Activated T-cell treated with anti-CD3 and anti-CD28 coated beads for 1 hour (primary cell): ENCODE measurements around the gene HS3ST6.
"Not testable (repeated sequence)": the region's sequence is repeated elsewhere in the genome, so short reads cannot be mapped to it uniquely, and the experiment has no call there.

Experiments used
- DNase-seq: peaks from one replicate; pipeline ENCODE4 v3.0.0-alpha.2; 2020; ENCODE audit warnings: low read depth

HS3ST6 gene

DNA sequence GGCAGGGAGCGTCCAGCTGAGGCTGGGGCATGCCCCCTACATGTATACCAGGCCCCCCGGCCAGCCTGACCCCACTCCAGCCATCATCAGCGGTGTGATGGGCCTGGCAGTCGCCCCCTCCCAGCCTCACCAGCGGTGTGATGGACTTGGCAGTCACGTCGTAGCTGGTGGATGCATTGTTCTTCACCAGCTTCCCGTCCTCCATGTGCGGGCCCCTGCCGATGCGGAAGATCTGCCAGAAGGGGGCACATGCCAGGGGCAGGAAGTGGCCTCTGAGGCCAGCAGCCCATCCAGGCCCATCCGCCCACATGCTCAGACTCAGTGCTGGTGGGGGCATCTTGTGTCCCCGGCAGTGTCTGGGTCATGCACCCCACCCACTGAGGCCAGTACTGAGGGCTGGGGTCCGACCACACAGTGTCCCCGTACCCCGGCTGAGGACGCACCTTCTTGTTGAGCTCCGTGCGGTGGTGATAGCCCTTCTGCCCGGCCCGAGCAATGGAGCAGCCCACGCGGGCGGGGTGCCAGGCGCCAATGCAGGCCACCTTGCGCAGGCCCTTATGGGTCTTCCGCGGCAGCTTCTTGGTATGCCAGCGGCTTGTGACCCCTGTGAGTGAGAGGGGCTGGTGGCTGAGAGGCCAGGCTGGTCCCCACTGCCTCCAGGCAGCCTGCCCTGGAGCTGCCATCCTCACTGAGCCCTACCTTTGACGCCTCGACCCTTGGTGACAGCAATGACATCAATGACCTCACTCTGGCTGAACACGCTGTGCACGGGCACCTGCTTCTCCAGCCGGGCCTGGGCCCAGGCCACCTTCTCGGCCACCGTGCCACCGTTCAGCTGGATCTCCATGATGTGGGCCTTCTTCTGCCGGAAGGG lies 28.5 kb upstream of the HS3ST6 start:
- no peak for DNase-seq

DNA sequence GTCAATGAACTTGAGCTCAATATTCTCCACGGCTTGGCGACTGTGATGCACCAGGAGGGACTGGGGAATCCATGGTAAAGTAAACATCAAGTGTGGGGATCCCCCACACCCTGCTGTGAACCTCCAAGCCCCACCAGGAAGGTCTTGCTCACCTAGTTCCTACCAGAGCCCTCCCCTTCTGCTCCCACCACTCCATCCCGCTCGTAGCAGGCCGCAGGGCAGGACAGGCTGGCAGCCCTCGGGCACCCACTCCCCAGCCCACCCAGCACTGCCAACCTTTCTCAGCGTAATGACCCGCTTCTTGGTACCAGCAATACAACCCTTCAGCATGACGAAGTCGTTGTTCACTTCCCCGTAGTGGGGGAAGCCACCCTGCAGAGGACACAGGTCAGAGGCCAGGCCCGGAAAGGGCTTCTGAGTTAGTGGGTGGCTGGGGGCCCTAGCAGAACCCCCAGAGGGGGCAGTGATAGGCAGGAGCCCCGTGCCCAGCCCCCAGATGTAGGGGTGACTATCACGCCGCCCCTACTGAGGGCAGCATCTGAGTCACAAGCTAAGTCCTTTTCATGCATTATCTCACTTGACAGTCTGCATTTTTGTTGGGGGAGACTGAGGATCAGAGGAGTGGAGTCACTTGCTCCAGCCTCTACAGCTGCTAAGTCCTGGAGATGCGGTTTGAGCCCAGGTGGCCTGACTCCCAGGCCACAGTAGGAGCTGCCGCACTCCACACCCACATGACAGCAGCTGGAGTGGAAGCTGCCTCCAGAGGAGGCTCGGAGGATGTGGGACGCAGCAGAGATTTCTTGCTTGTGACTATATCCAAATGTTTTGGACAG lies 27.6 kb upstream of the HS3ST6 start:
- no peak for DNase-seq

DNA sequence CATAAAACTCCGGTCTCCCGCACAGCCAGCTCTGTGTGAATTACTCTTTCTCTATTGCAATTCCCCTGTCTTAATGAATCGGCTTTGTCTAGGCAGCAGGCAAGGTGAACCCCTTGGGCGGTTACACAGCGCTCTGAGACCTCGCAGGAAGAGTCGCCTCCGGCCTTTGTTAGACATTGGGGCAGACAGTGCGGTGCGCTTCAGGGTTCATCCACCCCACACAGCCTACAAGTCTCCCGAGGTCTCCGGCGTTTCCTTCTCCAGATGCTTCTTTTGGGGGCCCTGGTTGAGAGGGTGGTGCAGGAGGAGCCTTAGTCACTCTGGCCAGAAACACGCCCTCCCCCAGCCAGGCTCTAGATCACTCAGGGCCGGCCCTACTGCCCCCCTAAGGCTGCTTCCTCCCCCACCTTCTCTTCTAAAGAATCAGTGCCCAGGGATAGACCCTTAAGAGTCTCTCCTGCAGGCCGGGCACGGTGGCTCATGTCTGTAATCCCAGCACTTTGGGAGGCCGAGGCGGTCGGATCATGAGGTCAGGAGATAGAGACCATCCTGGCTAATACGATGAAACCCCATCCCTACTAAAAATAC lies 26.5 kb upstream of the HS3ST6 start:
- DNase-seq = no peak

DNA sequence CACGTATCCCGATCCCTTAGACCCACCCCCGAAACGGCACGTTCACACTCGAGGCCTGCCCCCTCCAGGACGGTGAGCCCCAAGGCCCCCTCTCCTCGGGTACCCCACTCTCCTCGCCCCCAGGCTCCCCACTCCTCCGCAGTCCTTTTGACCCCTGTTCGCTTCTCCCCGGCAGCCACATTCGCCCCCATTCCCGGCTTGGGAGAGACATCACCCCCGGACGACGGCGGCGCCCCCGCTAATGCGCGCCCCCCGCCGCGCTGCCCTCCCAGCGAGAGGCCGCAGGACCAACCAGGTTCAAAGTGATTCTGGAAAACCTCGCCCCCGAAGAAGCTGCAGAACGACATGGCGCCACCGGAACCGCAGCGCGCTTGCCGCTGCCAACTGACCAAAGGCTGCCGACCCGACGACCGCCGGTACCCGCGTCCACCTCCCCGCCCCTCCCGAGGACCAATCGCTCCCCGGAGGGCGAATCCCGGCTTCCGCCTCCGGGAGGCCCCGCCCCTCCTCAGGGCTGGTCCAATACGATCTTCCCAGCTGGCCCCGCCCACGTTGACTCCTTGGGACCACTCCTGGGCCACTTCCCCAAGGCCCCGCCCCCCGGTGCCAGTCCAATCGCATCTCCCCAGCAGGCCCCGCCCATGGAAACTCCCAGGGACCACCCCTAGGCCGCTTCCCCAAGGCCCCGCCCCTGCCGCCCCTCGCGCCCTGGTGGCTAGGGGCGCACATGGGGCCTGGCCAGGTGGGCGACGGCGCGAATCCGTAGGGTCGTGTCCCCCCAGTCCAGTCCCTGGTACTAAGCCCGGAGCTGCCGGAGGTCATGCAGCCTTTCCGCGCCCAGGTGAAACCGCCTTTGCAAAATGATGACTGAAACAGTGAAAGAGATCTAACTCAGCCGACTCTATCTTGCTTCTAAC lies 24.9 kb upstream of the HS3ST6 start, which contains the start of gene MSRB1:
TSS of gene MSRB1 (minus strand) at position 390 of the 917 bp plus-strand sequence. CDS start at position 347, 43 bp downstream.
- peak; percentile 99 for DNase-seq

DNA sequence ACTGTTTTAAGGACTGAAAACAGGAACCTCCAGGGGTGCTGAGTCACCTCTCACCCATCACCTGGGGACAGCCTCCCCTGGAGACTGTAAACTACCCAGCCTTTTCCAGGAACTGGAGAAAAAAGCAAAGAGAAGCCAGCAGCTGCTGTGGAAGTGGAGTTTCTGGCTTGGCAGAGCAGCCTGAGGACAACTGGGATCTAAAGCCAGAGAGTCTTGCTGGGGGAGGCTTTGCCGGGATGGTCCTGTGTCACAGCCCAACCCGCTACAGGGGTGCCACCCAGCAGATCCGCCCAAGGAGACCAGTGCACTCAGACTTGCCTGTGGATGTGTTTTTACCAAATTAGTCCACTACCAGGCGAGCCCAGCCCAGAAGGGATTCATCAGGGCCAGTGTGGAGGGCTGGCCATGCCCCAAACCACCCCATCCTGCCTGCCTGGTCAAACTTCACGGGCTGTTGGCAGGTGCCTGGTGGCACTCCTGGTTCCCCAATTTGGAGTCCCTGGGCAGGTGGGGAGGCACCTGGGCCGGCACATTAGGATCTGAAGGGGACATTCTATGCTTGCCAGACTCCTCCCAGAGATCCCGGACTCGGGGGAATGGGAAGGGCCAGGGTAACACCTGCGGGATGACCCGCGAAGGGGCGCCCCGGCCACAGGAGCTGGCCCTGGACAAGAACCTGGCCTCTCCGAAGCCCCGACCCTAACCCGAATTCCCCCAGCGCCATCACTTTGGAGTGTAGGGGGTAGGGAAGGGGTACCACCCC lies 24.0 kb upstream of the HS3ST6 start:
- DNase-seq = no peak

DNA sequence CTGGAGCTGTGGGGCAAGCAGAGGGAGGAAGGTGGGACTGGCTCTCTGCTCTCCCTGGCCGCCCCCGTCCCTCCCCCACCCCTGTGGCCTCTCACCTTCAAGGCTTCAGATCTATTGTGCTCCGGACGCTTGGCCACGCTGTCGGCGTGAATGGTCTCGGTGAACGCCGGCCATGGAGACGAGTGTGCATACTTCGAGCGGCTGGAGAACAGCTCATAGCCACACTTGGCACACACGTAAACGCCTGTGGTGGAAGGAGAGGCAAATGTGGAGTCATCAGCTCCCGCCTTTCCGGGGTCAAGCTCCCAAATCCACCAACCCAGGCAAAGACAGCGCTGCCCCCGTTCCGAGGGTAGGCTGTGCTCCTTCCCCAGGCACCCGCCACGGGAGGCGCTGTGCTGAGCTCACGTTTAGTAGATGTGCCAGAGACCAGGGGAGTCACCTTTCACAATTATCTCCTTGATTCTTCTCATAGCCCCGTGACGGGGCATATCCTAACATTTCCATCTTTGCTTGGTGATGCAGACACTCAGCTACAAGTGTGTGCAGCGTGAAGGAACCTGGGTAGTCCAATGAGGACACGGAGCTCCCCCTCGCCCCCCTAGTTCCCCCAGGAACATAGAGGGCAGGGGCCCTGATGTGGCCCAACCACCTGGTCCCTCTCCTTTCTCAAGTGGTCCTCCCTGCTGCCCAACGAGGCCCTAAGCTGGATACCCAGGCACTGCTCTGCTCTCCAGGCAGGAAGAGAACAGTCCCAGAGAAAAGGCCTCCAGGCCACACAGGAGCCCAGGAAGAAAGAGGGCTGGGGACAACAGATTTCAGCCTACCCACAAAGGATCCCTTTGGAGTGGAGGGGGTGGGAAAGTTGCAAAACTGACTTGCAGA lies 23.2 kb upstream of the HS3ST6 start:
- DNase-seq = no peak

DNA sequence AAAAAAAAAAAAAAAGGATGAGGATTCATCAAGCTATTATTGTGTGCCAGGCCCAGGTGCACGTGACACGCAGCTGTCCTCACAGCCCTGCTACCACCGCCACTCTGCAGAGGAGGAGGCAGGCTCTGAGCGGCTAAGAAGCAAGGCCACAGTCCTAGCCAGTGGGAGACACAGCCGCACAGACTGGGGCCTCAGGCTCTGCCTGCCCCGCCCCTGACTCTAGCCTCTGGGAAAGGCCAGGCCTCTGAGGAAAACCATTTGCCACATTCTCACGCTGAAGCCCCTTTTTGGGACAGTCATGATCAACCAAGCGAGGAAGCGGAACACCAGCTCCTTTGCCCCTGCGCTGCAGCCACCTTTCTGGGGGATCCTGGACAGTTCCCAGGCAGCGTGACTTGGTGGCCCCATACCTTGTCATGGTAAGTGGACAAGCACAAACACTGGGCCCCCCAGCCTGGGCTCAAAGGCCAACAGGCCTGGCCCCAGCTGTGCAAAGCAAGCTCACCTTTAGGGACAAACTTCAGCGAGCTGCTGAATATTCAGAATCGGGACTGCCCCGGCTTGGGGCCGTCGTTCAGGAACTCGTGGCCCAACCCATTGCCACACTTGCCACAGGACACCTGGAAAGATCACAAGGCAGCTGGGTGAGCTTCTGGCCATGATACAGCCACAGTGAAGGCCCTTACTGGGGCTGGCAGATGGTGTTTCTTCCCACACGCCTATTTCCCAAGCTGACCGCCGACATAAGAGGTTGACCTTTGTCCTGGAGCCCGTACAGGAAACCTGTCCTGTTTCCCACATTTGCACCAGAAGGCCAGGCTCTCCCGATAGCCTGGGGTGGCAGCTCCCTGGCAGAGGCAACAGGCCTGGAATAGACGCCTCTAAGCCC lies 22.3 kb upstream of the HS3ST6 start:
- no peak for DNase-seq

DNA sequence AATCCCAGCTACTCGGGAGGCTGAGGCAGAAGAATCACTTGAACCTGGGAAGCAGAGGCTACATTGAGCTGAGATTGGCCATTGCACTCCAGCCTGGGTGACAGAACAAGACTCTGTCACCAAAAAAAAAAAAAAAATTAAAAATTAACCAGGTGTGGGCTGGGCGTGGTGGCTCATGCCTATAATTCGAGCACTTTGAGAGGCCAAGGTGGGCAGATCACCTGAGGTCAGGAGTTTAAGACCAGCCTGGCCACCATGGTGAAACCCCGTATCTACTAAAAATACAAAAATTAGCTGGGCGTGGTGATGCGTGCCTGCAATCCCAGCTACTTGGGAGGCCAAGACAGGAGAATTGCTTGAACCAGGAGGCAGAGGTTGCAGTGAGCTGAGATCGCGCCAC lies 21.6 kb upstream of the HS3ST6 start:
- not testable (repeated sequence) for DNase-seq

DNA sequence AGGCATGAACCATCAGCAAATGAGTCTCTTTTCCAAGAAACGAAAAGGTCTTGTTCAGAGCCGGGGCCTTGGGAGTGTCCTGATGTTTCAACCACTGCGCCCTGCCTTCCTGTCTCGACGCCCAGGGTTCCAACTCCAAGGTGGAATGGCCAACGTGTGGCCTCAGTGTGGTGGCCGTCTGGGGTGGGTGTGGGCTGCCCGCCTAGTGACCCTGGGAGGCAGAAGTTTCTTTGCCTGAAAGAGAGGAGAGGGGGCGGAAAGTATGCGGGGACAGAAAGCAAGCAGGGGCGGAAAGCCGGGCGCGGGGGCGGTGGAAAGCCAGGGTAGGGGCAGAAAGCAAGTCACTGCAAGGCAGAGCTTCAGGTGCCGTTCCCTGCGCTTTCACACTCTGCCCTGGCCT lies 20.7 kb upstream of the HS3ST6 start:
- no peak for DNase-seq

DNA sequence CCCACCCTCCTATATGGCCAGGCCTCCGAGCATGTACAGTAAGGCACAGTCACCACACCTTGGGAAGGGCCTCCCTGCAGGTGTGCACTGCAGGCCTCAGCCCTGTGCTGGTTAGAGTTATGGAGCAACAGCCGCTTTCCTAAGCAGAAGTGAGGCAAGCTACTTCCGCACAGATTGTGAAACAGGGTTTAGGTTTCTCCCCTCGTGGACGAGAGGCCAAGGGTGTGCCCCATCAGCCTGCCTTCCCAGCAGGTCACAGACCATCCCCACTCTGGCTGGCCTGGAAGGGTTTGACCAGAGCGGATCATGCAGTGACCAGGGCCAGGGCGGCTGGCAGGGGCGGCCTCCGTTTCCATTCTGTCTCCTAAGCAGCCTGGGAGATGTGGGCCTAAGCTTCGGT lies 20.1 kb upstream of the HS3ST6 start:
- DNase-seq = no peak

DNA sequence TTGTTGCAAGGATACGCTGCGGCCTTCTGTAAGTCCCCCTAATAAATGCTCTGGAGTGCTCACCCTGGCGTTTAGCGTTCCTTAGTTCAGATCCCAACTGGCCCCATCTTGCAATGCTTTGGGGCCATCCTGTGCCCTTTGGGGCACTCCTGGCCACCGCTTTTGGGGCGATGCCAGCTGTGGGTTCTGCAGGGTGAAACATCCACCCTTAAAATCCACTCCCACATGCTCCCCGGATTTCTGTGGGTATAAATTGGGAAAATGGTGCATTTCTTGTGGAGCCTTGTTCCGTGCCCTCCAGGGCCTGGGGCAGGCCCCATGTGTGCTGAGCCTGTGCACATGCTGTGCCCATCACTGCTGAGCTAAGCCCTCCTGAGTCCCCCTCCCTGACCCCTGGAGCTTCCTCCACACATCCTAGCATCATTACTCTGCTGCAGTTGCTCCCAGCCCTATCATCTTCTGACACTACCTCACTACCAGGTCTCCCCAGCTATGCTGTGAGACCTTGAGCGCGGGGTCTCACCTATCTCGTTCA lies 18.8 kb upstream of the HS3ST6 start:
- DNase-seq = no peak

DNA sequence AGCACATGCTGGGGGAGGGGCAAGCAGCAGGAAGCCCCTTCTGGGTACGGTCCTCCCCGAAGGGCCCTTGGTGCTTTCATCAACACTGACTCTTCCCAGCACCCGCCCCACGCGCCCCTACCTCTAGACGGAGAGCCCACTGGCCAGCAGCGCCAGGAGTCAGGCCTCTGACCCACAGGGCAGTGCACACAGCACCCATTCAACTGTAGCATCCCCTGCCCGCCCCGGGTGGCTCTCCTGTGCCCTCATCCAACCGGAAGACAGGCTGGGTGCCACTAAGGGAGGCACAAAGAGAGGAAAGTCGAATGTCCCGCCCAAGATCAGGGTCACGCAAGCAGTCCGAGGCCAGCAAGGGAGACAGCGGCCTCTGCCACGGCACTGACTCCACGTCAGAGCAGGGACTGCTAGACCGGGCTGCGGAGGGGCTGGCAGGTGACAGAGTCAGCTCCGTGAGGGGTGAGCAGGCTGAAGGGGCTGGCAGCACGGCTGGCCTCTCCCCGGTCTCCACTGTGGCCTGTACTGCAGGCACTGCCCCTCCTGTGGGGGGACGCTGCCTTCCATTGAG lies 15.0 kb upstream of the HS3ST6 start:
- DNase-seq = no peak

DNA sequence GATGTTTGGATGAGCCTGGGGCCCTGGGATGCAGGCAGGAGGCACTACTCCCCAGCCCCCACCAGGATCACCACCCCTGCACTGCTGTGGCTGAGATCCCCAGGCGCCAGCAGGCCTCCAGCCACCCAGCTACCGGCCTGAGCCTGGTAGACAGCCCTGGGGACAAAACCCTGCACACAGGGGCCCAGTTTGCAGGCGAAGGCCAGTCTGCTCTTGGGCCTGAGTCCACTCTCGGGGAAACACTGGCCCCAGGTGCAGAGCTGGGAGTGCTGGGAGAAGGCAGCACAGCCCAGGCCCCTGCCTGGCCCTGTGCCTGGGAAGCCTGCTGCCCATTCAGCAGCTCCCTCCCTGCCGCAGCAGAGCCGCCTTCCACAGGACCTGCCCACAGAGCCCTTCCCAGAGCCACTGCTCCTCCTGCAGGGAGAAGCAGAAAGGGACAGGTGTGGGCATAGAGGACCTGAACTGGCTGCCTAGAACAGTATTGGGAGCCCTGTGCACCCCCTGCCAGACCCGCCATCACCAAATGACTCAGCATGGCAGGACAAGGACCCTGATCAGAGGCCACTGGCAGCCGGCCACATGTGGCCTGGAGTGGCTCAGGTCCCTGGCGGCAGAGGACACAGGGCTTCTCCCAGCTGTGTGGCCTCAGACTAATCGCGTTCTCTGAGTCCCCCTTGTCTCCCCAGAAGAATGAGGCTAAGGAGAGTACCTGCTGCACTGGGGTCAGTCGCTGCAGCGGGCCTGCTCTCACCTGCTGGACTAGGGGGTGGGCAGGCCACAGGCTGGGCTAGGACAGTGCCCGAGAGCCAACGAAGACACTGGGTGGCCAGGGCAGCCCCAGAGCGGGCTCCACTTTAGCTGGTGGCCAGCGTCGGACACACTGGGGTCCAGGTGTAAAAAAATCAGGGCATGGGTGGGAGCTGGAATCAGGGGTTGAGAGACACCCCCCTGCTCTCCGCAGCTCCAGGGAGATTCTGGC lies 14.1 kb upstream of the HS3ST6 start:
- no peak for DNase-seq

DNA sequence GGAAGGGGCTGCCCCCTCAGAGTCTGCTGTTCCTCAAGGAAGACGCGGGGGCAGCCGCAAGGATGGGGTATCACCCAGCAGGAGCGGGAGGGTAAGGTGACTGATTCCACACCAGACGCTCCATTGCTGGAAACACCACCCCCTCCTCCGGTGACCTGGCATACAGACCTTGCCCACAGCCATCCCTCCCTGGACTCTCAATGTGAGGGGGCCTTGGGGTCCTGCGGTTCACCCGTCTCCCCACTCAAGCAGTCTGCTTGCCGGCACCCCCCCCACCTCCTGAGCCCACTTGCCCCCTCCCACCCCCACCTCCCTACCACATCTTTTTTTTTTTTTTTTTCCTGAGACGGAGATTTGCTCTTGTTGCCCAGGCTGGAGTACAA lies 12.1 kb upstream of the HS3ST6 start:
- no peak for DNase-seq

DNA sequence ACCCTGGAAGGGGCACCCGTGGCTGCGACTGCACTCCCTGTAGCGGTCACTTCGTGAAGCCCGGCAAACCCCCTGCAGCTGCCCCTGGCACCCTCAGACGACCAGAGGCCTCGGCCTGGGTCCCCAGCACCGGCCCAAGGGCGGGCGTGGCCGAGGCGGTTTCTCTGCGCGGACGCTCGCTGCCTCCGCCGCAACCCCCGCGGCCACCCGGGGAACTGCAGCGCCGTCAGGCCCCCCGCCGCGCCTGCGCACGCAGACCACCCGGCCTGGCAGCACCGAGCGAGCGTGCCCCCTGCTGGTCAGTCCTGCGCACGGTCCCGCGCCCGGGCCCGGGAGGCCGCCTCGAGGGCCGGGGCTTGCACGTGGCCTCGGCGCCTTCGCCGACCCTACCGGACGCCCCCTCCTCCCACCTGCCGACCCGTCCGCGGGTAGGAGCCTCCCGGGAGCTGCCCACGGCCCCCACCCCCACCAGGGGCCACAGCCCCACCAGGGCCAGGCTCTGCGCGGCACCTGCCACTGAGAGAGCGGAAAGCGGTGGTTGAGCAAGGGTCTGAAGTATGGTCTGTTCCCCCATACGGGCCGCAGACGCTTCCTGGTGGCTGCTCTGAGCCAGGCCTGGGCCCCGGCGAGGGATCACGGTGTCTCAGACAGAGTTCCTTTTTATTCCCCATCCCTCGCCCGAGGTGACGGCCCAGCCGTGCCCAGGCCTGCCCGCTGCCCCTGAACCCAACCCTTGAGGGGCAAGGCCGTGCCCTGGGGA lies 11.5 kb upstream of the HS3ST6 start:
- peak; percentile 93 for DNase-seq

DNA sequence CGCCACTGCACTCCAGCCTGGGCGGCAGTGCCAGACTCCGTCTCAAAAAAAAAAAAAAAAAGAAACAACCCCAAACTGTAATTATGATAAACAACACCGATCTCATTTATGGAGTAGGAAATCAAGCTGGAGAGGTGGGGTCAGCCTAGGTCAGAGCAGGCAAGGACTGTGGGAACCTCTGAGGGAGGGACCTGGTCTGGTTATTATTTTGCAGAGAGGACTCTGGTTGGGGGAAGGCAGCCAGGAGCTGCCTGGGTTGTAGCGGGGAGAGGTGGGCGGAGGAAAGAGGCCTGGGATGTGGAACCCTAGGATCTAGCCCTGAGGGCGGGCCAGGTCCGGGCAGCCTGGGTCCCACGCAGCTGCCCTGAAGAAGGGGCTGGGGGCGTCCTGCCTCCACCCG lies 10.9 kb upstream of the HS3ST6 start:
- no peak for DNase-seq
